NCI-H128 (cell line): ENCODE measurements around the gene DIP2B.
"Not testable (repeated sequence)": the region's sequence is repeated elsewhere in the genome, so short reads cannot be mapped to it uniquely, and the experiment has no call there.

Experiments
- DNase-seq: peaks from one replicate; lab custom pipeline; 2025; ENCODE audit not compliant: unreplicated experiment; lab: John Stamatoyannopoulos, UW

DIP2B gene

DNA sequence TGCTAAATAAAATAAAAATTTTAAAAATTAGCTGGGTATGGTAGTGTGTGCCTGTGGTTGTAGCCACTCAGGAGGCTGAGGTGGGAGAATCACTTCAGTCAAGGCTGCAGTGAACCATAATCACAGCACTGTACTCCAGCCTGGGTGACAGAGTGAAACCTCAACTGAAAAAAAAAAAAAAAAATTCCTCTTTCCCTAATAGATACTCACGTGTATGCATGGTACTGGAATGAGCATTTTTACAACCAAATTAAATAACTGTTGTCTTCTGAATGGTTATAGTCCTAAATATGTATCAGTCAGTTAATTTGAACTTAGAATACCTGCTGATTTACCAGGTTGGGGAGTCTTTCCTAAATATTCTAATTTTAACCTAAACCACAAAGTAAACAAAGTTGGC, 160.8 kb downstream of the DIP2B start:
- no peak for DNase-seq

GRCh38 chr12:50666023-50666422, 161.2 kb downstream of the DIP2B start:
- no peak for DNase-seq

DNA sequence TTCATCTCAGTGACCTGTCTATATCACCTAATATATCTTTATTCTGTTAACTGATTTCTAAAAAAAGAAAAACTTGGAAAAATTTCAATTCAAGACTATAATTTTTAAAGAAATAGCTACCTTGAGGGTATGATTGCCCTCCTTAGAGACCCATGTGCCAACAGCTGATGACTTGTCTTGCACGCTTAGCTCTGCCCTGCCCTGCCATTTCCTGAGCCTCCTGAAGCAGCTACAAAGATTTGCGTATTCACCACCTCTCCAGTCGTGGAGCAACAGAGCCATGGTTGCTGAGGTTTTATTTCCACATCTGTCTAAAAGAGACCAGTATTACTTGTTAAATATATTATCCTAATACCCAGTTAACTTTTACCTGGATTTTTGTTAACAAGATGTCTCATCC, 167.4 kb downstream of the DIP2B start:
- no peak for DNase-seq

DNA sequence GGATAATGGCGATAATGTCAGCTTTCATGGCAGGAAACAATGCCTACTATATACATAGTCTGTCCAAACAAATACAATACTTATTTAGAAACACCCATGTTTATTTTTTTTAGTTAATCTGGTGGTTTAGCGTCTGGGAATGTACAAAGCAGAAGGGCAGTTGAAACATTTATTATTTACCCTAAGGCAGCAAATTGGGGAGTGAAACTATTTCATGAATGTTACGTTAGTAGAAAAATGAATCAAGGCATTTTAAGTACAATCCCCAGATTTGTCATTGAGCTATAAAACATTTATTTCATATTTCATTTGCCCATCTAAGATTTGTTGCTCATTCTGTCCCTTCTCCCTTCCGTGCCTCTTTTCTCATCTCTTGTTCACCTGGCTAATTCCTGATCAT, 172.0 kb downstream of the DIP2B start:
- DNase-seq: no peak

- no peak for DNase-seq
These were observed 173.1 kb downstream of the DIP2B start for GRCh38 chr12:50677858-50678257.

DNA sequence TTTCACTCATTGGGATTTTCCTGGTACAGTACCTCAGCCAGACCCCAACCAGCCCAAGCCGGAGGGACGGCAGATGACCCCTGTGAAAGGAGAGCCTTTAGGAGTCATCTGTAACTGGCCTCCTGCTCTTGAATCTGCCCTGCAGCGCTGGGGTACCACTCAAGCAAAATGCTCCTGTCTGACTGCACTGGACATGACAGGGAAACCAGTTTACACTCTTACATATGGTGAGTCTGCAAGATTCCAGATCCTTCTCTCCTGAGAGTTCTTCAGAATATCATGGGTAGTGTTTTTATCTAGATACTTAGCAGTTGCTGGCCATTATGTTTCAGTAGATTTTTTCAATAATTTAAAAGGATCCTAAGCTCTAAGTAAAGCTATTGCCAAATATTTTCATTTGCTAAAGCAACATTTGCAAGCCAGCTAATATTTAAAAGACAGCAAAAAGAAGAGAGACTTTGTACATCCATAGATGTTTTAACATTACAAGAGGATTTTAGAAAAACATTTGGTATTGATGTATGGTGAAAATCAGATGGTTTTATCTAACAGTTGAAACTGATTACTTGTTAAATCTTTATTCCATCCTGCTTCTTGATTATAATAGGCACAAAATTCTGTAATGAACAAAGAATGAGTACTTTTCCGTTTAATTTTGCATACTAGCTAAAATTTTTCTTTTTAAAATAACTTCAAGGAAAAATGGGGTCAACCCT, 174.0 kb downstream of the DIP2B start:
- DNase-seq: no peak

GRCh38 chr12:50679612-50680011, 174.8 kb downstream of the DIP2B start:
- no peak for DNase-seq

GRCh38 chr12:50681064-50681463, 176.3 kb downstream of the DIP2B start:
- DNase-seq: not testable (repeated sequence)

DNA sequence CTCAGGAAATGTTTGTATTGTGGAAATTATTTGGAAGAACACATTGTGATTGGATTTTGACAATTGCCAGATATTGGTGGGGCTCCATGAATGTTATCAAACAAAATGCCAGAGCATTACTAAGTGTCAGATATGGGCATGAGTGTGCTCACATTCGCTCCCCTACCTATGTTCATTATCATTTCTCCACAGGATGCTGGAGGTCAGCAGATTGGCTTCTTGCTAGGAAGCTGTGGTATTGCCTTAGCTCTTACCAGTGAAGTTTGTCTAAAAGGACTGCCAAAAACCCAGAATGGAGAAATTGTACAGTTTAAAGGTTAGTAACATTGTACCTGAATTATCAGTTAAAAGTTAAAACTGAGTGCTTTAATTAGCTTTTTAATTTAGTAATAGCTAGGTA, 180.9 kb downstream of the DIP2B start:
- DNase-seq: no peak

DNA sequence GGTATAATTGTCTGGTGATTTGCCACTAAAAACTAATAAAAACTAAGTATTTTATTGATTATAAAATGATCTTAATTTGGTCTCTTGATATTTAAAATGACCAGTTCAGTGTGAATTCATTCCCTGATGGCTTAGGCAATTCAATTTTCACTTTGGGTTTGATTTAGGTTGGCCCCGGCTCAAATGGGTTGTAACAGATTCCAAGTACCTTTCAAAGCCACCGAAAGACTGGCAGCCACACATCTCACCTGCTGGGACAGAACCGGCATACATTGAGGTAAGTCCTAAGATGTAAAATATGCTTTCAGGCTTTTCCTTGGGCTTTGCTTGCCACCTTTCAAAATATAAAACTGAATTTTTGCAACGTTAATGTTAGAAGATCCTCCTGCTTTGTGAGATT, 181.6 kb downstream of the DIP2B start:
- no peak for DNase-seq

GRCh38 chr12:50686976-50687375, 182.2 kb downstream of the DIP2B start:
- peak; percentile 5 for DNase-seq

GRCh38 chr12:50689437-50689836, 184.7 kb downstream of the DIP2B start:
- DNase-seq: no peak

DNA sequence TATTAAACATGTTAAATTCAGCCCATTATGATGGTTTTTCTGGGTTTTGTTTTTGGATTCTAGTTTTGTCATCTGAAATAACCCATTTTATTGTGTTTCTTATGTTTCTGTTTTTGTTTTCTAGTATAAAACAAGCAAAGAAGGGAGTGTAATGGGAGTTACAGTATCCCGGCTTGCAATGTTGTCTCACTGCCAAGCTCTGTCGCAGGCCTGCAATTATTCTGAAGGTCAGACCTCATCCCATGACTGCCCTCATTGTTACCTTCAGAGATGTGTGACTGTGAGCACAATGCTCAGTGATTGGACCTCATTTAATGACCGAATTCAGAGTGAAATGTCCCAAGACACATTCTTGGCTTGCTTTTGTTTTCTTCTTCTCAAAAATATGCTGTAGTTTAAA, 186.1 kb downstream of the DIP2B start:
- DNase-seq: no peak

GRCh38 chr12:50695961-50696360, 191.2 kb downstream of the DIP2B start:
- DNase-seq: no peak

- no peak for DNase-seq
These were observed 192.1 kb downstream of the DIP2B start for GRCh38 chr12:50696931-50697330.

DNA sequence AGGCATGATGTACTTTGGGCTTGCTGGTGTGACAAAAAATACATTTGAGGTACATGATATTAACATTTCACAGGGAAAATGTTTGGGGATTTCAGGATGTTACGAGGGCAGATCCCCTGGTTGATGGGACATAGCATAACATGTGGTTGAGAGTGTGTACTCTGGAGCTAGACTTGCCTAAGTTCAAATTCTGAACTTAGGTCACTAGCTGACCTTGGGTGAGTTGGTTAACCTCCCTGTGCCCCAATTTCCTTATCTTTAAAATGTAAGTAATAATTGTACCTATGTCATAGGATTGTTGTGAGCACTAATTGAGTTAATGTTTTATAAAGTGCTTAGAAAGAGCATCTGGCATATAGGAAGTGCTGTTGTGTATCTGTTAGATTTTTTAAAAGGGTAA, 194.4 kb downstream of the DIP2B start:
- DNase-seq: no peak

DNA sequence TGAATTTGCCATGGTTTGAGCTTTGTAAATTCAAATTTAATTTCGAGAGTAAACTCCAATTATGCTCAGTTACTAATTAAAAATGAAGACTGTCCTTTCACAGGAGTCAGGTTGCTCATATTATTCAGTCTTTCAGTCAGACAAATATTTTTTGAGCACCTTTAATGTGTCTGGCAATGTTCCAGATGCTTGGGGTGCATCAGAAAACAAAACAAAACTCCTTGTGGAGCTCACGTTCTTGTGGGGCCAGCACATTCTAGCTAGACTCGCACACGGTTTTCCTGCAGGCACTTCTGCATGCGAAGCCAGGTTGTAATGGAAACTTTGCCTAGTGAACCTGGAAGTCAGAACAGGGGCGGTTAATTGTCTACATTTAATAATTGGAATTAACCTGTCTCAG, 195.2 kb downstream of the DIP2B start:
- DNase-seq: peak; percentile 45

GRCh38 chr12:50706606-50707005, 201.8 kb downstream of the DIP2B start:
- no peak for DNase-seq

DNA sequence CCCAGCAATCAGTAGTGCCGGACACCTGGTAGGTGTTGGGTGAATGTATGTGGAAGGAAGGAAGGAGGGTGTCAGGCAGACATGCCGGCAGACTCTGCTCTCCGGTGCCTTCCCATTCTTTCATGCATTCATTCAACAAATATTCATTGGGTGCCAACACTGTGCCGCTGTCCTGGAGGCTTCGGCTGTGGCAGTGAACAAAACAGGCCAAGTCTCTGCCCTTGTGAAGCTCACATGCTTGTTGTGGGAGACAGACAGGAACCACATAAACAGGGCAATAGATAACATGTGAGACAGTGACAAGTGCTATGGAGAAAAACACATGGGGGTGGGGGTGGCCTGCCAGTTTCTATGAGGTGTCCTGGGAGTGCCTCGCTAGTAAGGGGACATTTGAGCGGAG, 202.6 kb downstream of the DIP2B start:
- DNase-seq: no peak

GRCh38 chr12:50708631-50709030, 203.8 kb downstream of the DIP2B start:
- DNase-seq: no peak

DNA sequence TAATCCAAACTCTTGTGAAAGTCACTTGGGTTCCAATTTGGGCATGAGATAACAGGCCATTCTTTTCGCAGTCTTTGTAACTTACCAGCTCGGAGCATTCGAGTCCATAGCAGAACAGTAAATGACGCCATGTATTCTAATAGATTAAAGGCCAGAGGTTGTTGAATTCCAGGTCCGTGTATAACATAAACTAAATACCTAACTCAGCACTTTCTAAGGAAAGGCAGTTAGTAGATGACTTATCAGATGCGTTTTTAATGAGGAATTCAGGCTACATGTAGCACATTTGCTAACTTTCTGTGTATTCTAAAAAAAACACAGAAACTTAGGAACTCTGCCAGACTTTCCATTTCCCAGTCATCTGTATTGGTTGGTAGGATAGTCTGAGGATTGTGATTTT, 206.3 kb downstream of the DIP2B start:
- DNase-seq: no peak

GRCh38 chr12:50715174-50715573, 210.4 kb downstream of the DIP2B start:
- DNase-seq: no peak

DNA sequence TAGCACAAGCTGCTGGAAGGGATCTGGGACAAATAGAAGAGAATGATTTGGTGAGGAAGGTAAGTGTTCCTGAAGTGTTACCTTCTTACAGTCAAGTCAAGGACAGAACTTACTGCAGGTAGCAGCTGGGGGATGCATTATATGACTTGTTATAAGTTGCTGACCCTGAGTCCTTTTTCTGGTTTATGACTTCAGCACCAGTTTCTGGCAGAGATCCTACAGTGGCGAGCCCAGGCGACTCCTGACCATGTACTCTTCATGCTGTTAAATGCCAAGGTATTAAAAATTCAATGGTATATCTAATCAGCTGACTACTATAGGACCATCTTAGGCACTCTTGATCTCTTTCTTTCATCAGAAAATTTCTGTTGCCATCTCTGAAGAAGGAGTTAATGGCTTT, 214.0 kb downstream of the DIP2B start:
- DNase-seq: no peak
